K562 (cell line): Measurements from ENCODE around the gene GABPB2. TPM values are rescaled to one million over a fixed set of nuclear protein-coding genes. Genes with fewer than 3 reads are reported as not detected.

Experiments used
- ARID2 ChIP-seq: fragments of 450-650 bp; IDR thresholded peaks from 2 replicates; pipeline ENCODE4 v1.6.1; 2017; ENCODE audit warnings: antibody characterized with exemption, mild to moderate bottlenecking
- ATF1 ChIP-seq, 2 experiments: fragments of 450-650 bp in 1 of 2; IDR thresholded peaks; 2 replicates each; pipeline ENCODE4 v1.6.1; 2016; ENCODE audit warnings: missing compliant biosample characterization in 1 of 2, missing genetic modification characterization in 1 of 2
- BACH1 ChIP-seq: fragments of 200-800 bp; sonication (Bioruptor generic); IDR thresholded peaks from 2 replicates; pipeline ENCODE4 v1.6.1; 2016; ENCODE audit warnings: missing genetic modification characterization, missing compliant biosample characterization
- CBX3 ChIP-seq, 2 experiments: IDR thresholded peaks; 1 replicate in 1 of 2; 2 replicates in 1 of 2; pipeline ENCODE4 v1.6.1; 2012; ENCODE audit warnings: inconsistent platforms in 2 of 2, low read length in 2 of 2, borderline replicate concordance in 1 of 2, control low read depth in 1 of 2
- DDX20 ChIP-seq: fragments of 450-650 bp; IDR thresholded peaks from 2 replicates; pipeline ENCODE4 v1.6.1; 2016; ENCODE audit warnings: missing genetic modification characterization, low read depth, mild to moderate bottlenecking, missing compliant biosample characterization, moderate library complexity
- E2F8 ChIP-seq: fragments of 450-650 bp; IDR thresholded peaks from 2 replicates; pipeline ENCODE4 v1.7.1; 2018; ENCODE audit warnings: mild to moderate bottlenecking, low read depth; ENCODE audit not compliant: partially characterized antibody
- EP300 ChIP-seq: IDR thresholded peaks from 2 replicates; pipeline ENCODE4 v1.6.1; 2012; ENCODE audit warnings: low read length, improper control_type of control experiment
- GABPB1 ChIP-seq: sonication (generic); formaldehyde crosslinking; IDR thresholded peaks from 2 replicates; pipeline ENCODE4 v1.8.0; 2022; ENCODE audit warnings: mild to moderate bottlenecking, missing genetic modification reagents
- KDM1A ChIP-seq, 2 experiments: fragments of 450-650 bp; IDR thresholded peaks; 2 replicates each; pipeline ENCODE4 v1.6.1; 2016; ENCODE audit warnings: mild to moderate bottlenecking in 2 of 2
- MAFG ChIP-seq: fragments of 450-650 bp; conservative IDR thresholded peaks from 2 replicates; pipeline ENCODE4 v1.6.1; 2016; ENCODE audit warnings: missing genetic modification characterization, missing compliant biosample characterization
- MITF ChIP-seq: IDR thresholded peaks from 2 replicates; pipeline ENCODE4 v1.6.1; 2014; ENCODE audit warnings: antibody characterized with exemption
- NCOA1 ChIP-seq: fragments of 450-650 bp; IDR thresholded peaks from 2 replicates; pipeline ENCODE4 v1.6.1; 2016; ENCODE audit warnings: low read depth
- NCOA2 ChIP-seq, 2 experiments: fragments of 450-650 bp; IDR thresholded peaks; 2 replicates each; pipeline ENCODE4 v1.6.1; 2018; ENCODE audit warnings: mild to moderate bottlenecking in 2 of 2, moderate library complexity in 1 of 2; ENCODE audit not compliant: partially characterized antibody in 2 of 2
- NR1H2 ChIP-seq: sonication (generic); formaldehyde crosslinking; IDR thresholded peaks from 2 replicates; pipeline ENCODE4 v1.4.0; 2020; ENCODE audit warnings: mild to moderate bottlenecking, missing genetic modification reagents
- PYGO2 ChIP-seq: fragments of 450-650 bp; IDR thresholded peaks from 2 replicates; pipeline ENCODE4 v1.6.1; 2016; ENCODE audit warnings: mild to moderate bottlenecking, missing genetic modification characterization, moderate library complexity, missing compliant biosample characterization
- RBBP5 ChIP-seq: fragments of 200-600 bp; sonication (generic); IDR thresholded peaks from 2 replicates; pipeline ENCODE4 v1.6.1; 2012; ENCODE audit warnings: borderline replicate concordance, mild to moderate bottlenecking, low read length, control low read depth, inconsistent platforms; ENCODE audit not compliant: insufficient read depth, poor library complexity, severe bottlenecking
- RFX7 ChIP-seq: fragments of 250-450 bp; sonication (Bioruptor Pico); IDR thresholded peaks from 2 replicates; pipeline ENCODE4 v1.5.1; 2021; ENCODE audit warnings: mild to moderate bottlenecking
- TAF1 ChIP-seq: IDR thresholded peaks from 2 replicates; pipeline ENCODE4 v1.6.1; 2011; ENCODE audit warnings: mild to moderate bottlenecking, low read length, moderate library complexity; ENCODE audit not compliant: insufficient read depth, control insufficient read depth, severe bottlenecking; ENCODE audit errors: extremely low read depth
- TAF15 ChIP-seq: fragments of 200-400 bp; formaldehyde crosslinking; IDR thresholded peaks from 2 replicates; pipeline ENCODE4 v1.6.1; 2017; ENCODE audit warnings: mild to moderate bottlenecking, low read depth, low read length, moderate library complexity
- ZBTB17 ChIP-seq: fragments of 450-650 bp; formaldehyde crosslinking; IDR thresholded peaks from 2 replicates; pipeline ENCODE4 v1.4.0; 2020; ENCODE audit warnings: mild to moderate bottlenecking
- ZNF212 ChIP-seq: fragments of 450-650 bp; formaldehyde crosslinking; IDR thresholded peaks from 2 replicates; pipeline ENCODE4 v1.4.0; 2020; ENCODE audit warnings: mild to moderate bottlenecking
- ZNF253 ChIP-seq: fragments of 250-450 bp; sonication (Bioruptor Pico); conservative IDR thresholded peaks from 2 replicates; pipeline ENCODE4 v1.6.1; 2021; ENCODE audit warnings: mild to moderate bottlenecking
- ZNF280A ChIP-seq: fragments of 450-650 bp; IDR thresholded peaks from 2 replicates; pipeline ENCODE4 v1.6.1; 2018; ENCODE audit warnings: mild to moderate bottlenecking, low read depth; ENCODE audit not compliant: partially characterized antibody
- ZNF785 ChIP-seq: fragments of 250-450 bp; sonication (Bioruptor Pico); IDR thresholded peaks from 2 replicates; pipeline ENCODE4 v1.4.0; 2020; ENCODE audit warnings: mild to moderate bottlenecking
- ZZZ3 ChIP-seq: fragments of 450-650 bp; IDR thresholded peaks from 2 replicates; pipeline ENCODE4 v1.6.1; 2016; ENCODE audit warnings: antibody characterized with exemption, mild to moderate bottlenecking, moderate library complexity
- polyA plus RNA-seq, 8 experiments: library from polyadenylated mRNA; depleted of rRNA in 4 of 8; stranded (reverse) in 5 of 8; unstranded in 3 of 8; fragments of >200 nt; fragmentation: Nextera tagmentation in 2 of 8; fragmentation: Illumina TruSeq in 1 of 8; extraction: Ambion mirVana in 2 of 8; extraction: Trizol in 1 of 8; gene quantifications; 2 replicates each; pipeline versions ENCODE4 v1.2.1 to v1.2.3, GENCODE V29; 2011 to 2014; ENCODE audit warnings: inconsistent platforms in 1 of 8, missing spikeins in 1 of 8
- total RNA-seq, 7 experiments: library from RNA; depleted of rRNA in 6 of 7; stranded (reverse); fragments of >200 nt in 6 of 7; fragmentation: Illumina TruSeq in 2 of 7; extraction: Trizol in 2 of 7; gene quantifications; 2 replicates each; pipeline versions ENCODE4 v1.2.1 to v1.2.3, GENCODE V29; 2011 to 2021; ENCODE audit warnings: low replicate concordance in 1 of 7

Gene GABPB2
- total and polyA plus RNA-seq, 9 of the 15 experiments (the other 6 are each of a cell fraction or from before 2014, with no cell fraction given) = 2.2 to 13.3 (median 6.1) TPM

- TF ChIP-seq ZNF280A (no peak), MITF (0 out of 2 replicates have a peak, but pooled peaks have one; percentile 29), RBBP5 (peak; percentile 6), ZNF785 (CRISPR knock-in tag) (no peak), PYGO2 (tag) (no peak), ZZZ3 (no peak), ZNF212 (no peak), TAF15 (no peak), BACH1 (tag) (no peak), TAF1 (no peak), RFX7 (CRISPR knock-in tag) (no peak), GABPB1 (CRISPR knock-in tag) (no peak; the same call in 1 of the 2 replicates), CBX3 (IDR thresholded peaks at IDR 0.05; ENCODE audit: borderline replicate concordance in 1 of 2, low read length in 2 of 2) (no peak), ATF1 (CRISPR knock-in tag; IDR thresholded peaks at IDR 0.05) (no peak), ATF1 (tag; IDR thresholded peaks at IDR 0.05) (peak; percentile 56), KDM1A (IDR thresholded peaks at IDR 0.05) (peak; percentile 92 to 93), NR1H2 (CRISPR knock-in tag) (no peak), DDX20 (tag) (no peak), NCOA2 (IDR thresholded peaks at IDR 0.05; ENCODE audit: partially characterized antibody in 2 of 2) (no peak), EP300 (peak; percentile 84), E2F8 (peak; percentile 18), ZBTB17 (CRISPR knock-in tag) (no peak), ZNF253 (no peak), MAFG (no peak), ARID2 (no peak), NCOA1 (peak; percentile 63; the same call in 1 of the 2 replicates)
Observed at GRCh38 chr1:151054971-151055547, 15.5 kb upstream of the GABPB2 start (continued).
